ENCODE results near the gene MEIS2. TPM values are rescaled to one million over a fixed set of nuclear protein-coding genes. Genes with fewer than 3 reads are reported as not detected.

Gene MEIS2
- total and polyA plus RNA-seq, 12 donors: 21.1 to 64.5 (median 48.5) TPM

DNA sequence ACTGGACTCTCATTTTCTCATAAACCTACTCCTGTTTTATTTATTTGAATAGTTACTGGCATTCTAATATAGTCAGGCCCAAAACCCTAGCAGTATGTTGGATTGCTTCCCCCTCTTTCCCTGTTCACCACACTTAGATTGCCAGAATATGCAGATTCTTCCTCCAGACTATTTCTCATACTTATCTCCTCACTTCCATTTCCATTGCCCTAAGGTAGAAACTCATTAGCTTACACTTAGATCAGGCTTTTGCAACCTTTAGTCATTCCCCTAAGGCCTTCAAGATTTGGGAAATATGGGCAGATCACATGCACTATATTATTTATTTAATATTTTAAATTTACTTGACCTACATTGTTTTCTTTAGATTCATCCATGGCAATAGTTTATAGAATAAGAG is 98.9 kb downstream of the MEIS2 start:
- H3K27me3 ChIP-seq: no peaks in the 10 kb centered on the region
- no peaks in the 10 kb centered on the region for H3K9me3 ChIP-seq
- H3K36me3 ChIP-seq: peaks cover 0 to 21% (median 0%) of the 10 kb centered on the region in 9 donors
- H3K27ac ChIP-seq: peak overlapping the region in 1 of 10 donors; percentile 28
- H3K4me3 ChIP-seq: no peak overlapping the region
- peaks cover 0 to 25% (median 14%) of the 10 kb centered on the region in 9 donors for H3K4me1 ChIP-seq
- DNase-seq: no peak
- TF ChIP-seq CTCF (IDR thresholded peaks at IDR 0.05): no peak
- no peak for ATAC-seq
- intact Hi-C loops (cut with DNase I): no loop called here

DNA sequence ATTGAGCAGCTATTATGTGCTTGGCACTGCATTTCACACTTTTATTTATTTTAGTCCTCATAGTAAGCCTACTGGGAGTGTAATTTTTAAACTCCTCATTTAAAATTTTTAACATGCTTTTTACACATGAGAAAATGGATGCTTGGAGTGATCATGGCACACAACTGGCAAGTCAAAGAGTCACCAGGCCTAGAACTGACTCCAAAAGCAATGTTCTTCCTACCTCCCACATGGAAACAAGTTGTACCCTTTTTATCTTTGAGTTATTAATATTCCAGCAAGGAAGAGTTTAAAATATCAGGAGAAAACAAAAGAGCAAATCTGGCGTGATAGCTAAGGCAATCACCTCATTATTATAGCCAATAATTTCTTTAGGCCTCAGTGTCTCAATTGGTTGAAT is 100.6 kb downstream of the MEIS2 start:
- Histone ChIP-seq H3K27ac (peak overlapping the region in 4 of 10 donors; percentile 2 to 28 (median 12)), H3K4me1 (peaks cover 0 to 37% (median 21%) of the 10 kb centered on the region in 9 donors), H3K27me3 (no peaks in the 10 kb centered on the region), H3K36me3 (peaks cover 0 to 9% (median 0%) of the 10 kb centered on the region in 9 donors), H3K9me3 (no peaks in the 10 kb centered on the region), H3K4me3 (no peak overlapping the region)
- 49 to 63% methylated on average over 1 of the region's 1 CpG for WGBS, 2 donors
- no peak for TF ChIP-seq CTCF (IDR thresholded peaks at IDR 0.05)
- intact Hi-C loops (cut with DNase I): loop anchor here in 1 of 10 donors (5.0 kb wide), 1 partner anchor 93 kb away; no protein-coding TSS in a partner anchor
- peak in 2 of 8 donors; percentile 44 to 59 for ATAC-seq
- DNase-seq: no peak

- TF ChIP-seq CTCF (IDR thresholded peaks at IDR 0.05): no peak
- peak overlapping the region; percentile 10 to 77 (median 53) for H3K27ac ChIP-seq
- H3K9me3 ChIP-seq: no peaks in the 10 kb centered on the region
- H3K27me3 ChIP-seq: no peaks in the 10 kb centered on the region
- no peak overlapping the region for H3K4me3 ChIP-seq
- no peaks in the 10 kb centered on the region for H3K36me3 ChIP-seq
- ATAC-seq (peak in 7 of 8 donors; percentile 26 to 60 (median 46)), DNase-seq (no peak)
- intact Hi-C loops (cut with DNase I): loop anchor here in 1 of 10 donors (5.0 kb wide), 1 partner anchor 96 kb away; no protein-coding TSS in a partner anchor
- peaks cover 0 to 42% (median 25%) of the 10 kb centered on the region in 9 donors for H3K4me1 ChIP-seq
- 46 to 51% methylated on average over 4 of the region's 4 CpGs for WGBS, 2 donors
Measured at GRCh38 chr15:36996538-36997181, 103.7 kb downstream of the MEIS2 start.

GRCh38 chr15:36996121-36996520 is 104.2 kb downstream of the MEIS2 start:
- Histone ChIP-seq H3K27ac (peak overlapping the region; percentile 10 to 77 (median 53)), H3K36me3 (no peaks in the 10 kb centered on the region), H3K9me3 (no peaks in the 10 kb centered on the region), H3K4me3 (no peak overlapping the region), H3K27me3 (no peaks in the 10 kb centered on the region), H3K4me1 (peaks cover 0 to 42% (median 23%) of the 10 kb centered on the region in 9 donors)
- peak in 2 of 9 donors; percentile 9 to 12 for TF ChIP-seq CTCF (IDR thresholded peaks at IDR 0.05)
- ATAC-seq: peak; percentile 71 to 96 (median 92)
- 26 to 43% methylated on average over 2 of the region's 2 CpGs for WGBS, 2 donors
- intact Hi-C loops (cut with DNase I): loop anchor here in 1 of 10 donors (5.0 kb wide), 1 partner anchor 96 kb away; no protein-coding TSS in a partner anchor
- peak in 1 of 2 donors; percentile 62 for DNase-seq

All from heart right ventricle (tissue), 16 donors.